Transverse colon (tissue), 4 donors: ENCODE data around the gene PSMD13. TPM values are rescaled to one million over a fixed set of nuclear protein-coding genes. Genes with fewer than 3 reads are reported as not detected.

Experiments
- DNase-seq: peaks from one replicate; pipeline ENCODE4 v3.0.0-alpha.2; 2019
- H3K27ac ChIP-seq, 4 donors: fragments of 200-600 bp; sonication (generic); 2 replicates each; pipeline ENCODE4 v1.5.1; 2016 to 2018; ENCODE audit warnings: inconsistent platforms in 4 of 4
- H3K27me3 ChIP-seq: fragments of 200-600 bp; sonication (generic); 2 replicates; pipeline ENCODE4 v1.5.1; 2017; ENCODE audit warnings: inconsistent platforms
- H3K36me3 ChIP-seq, 4 donors: fragments of 200-600 bp; sonication (generic); 2 replicates each; pipeline ENCODE4 v1.5.1; 2017 to 2019; ENCODE audit warnings: inconsistent platforms in 4 of 4
- H3K4me1 ChIP-seq, 4 donors: fragments of 200-600 bp; sonication (generic); 2 replicates each; pipeline ENCODE4 v1.5.1; 2017 to 2020; ENCODE audit warnings: inconsistent platforms in 4 of 4
- H3K4me3 ChIP-seq, 4 donors: fragments of 200-600 bp; sonication (generic); 1 replicate in 1 of 4; 2 replicates in 3 of 4; pipeline versions ENCODE4 v1.5.1 to v1.6.1; 2017 to 2019; ENCODE audit warnings: inconsistent platforms in 4 of 4
- H3K9me3 ChIP-seq, 2 donors: fragments of 200-600 bp; sonication (generic); 2 replicates each; pipeline ENCODE4 v1.5.1; 2017 to 2019; ENCODE audit warnings: inconsistent platforms in 2 of 2
- CTCF ChIP-seq, 5 experiments: fragments of 200-600 bp in 3 of 5; fragments of 450-650 bp in 2 of 5; sonication (generic) in 3 of 5; IDR thresholded peaks; 1 replicate in 2 of 5; 2 replicates in 3 of 5; pipeline ENCODE4 v1.5.1; 2016 to 2017; ENCODE audit warnings: antibody characterized with exemption in 5 of 5, inconsistent platforms in 3 of 5, mild to moderate bottlenecking in 2 of 5, moderate library complexity in 1 of 5
- EP300 ChIP-seq: sonication (generic); formaldehyde crosslinking; IDR thresholded peaks from one replicate; pipeline ENCODE4 v1.6.1; 2017; ENCODE audit warnings: antibody characterized with exemption, low read depth
- POLR2A ChIP-seq: fragments of 450-650 bp; IDR thresholded peaks from one replicate; pipeline ENCODE4 v1.6.1; 2016; ENCODE audit warnings: antibody characterized with exemption, mild to moderate bottlenecking, moderate library complexity
- POLR2AphosphoS5 ChIP-seq, 3 donors: sonication (generic); formaldehyde crosslinking; IDR thresholded peaks; one replicate each; pipeline ENCODE4 v1.6.1; 2016; ENCODE audit warnings: antibody characterized with exemption in 3 of 3
- WGBS, 2 donors: methylation state at CpG; one replicate each; pipeline ENCODE4 v1.1.5; 2018; ENCODE audit warnings: low coverage in 1 of 2; 5-methylcytosine and 5-hydroxymethylcytosine counted together
- in situ Hi-C, 4 donors: fragments of 200-750 bp; cut with MboI; loops; one replicate each; pipeline versions ENCODE4 v1.15.0 to v1.15.1; 2017; ENCODE audit warnings: low sequenced_read_pairs in 3 of 4, low pct_ligation_motif_present in 1 of 4, low pct_unique_long_range_greater_than_20kb in 1 of 4
- intact Hi-C: fragments of 100-400 bp; cut with DNase I; formaldehyde crosslinking; loops from one replicate; pipeline ENCODE4 v1.15.1; 2023; ENCODE audit warnings: low total_unique reads
- total RNA-seq, 4 donors: library from RNA; depleted of rRNA; stranded (reverse); fragments of >200 nt; gene quantifications; one replicate each; pipeline ENCODE4 v1.1.0, GENCODE V29; 2016

Gene PSMD13
- total RNA-seq, 4 donors from 2014 or later = 23.2 to 96.5 (median 52.2) TPM

GRCh38 chr11:210122-210802 lies 26.5 kb upstream of the PSMD13 start:
- Histone ChIP-seq H3K9me3 (no peaks in the 10 kb centered on the region), H3K27ac (peak overlapping the region in 3 of 4 donors; percentile 96 to 100 (median 97)), H3K4me1 (peaks cover 24 to 40% (median 29%) of the 10 kb centered on the region in 4 donors), H3K36me3 (peaks cover 0 to 34% (median 15%) of the 10 kb centered on the region in 4 donors), H3K27me3 (no peaks in the 10 kb centered on the region), H3K4me3 (no peak overlapping the region)
- 83% methylated on average over 9 of the region's 9 CpGs; no CpG with 5 or more reads in 1 of the 2 donors for WGBS, 2 donors
- TF ChIP-seq POLR2AphosphoS5 (IDR thresholded peaks at IDR 0.05) = no peak
- TF ChIP-seq CTCF (IDR thresholded peaks at IDR 0.05) = no peak
- no peak for TF ChIP-seq EP300
- TF ChIP-seq POLR2A = no peak
- in situ Hi-C loops = no loop called here
- no peak for DNase-seq
- intact Hi-C loops = no loop called here

GRCh38 chr11:210803-211180 lies 26.0 kb upstream of the PSMD13 start:
- H3K27ac ChIP-seq = no peak overlapping the region
- TF ChIP-seq EP300 = no peak
- no peak for TF ChIP-seq POLR2A
- no peak for TF ChIP-seq POLR2AphosphoS5 (IDR thresholded peaks at IDR 0.05)
- TF ChIP-seq CTCF (IDR thresholded peaks at IDR 0.05) = no peak
- H3K27me3 ChIP-seq = no peaks in the 10 kb centered on the region
- H3K9me3 ChIP-seq = no peaks in the 10 kb centered on the region
- 93% methylated on average over 3 of the region's 5 CpGs; no CpG with 5 or more reads in 1 of the 2 donors for WGBS, 2 donors
- H3K36me3 ChIP-seq = peaks cover 0 to 37% (median 15%) of the 10 kb centered on the region in 4 donors
- no peak overlapping the region for H3K4me3 ChIP-seq
- in situ Hi-C loops (no loop called here), intact Hi-C loops (no loop called here)
- peaks cover 19 to 34% (median 24%) of the 10 kb centered on the region in 4 donors for H3K4me1 ChIP-seq
- DNase-seq = no peak

- Histone ChIP-seq H3K4me3 (no peak overlapping the region), H3K9me3 (no peaks in the 10 kb centered on the region), H3K27me3 (no peaks in the 10 kb centered on the region), H3K4me1 (peaks cover 14 to 29% (median 19%) of the 10 kb centered on the region in 4 donors), H3K27ac (no peak overlapping the region), H3K36me3 (peaks cover 0 to 37% (median 15%) of the 10 kb centered on the region in 4 donors)
- no peak for DNase-seq
- intact Hi-C loops (no loop called here), in situ Hi-C loops (no loop called here)
- TF ChIP-seq POLR2A (no peak), EP300 (no peak)
- 96% methylated on average over 5 of the region's 5 CpGs; no CpG with 5 or more reads in 1 of the 2 donors for WGBS, 2 donors
Measured at GRCh38 chr11:211295-211694, 25.5 kb upstream of the PSMD13 start.

- Histone ChIP-seq H3K27ac (no peak overlapping the region), H3K36me3 (peaks cover 0 to 37% (median 15%) of the 10 kb centered on the region in 4 donors), H3K9me3 (no peaks in the 10 kb centered on the region), H3K4me1 (peaks cover 13 to 25% (median 18%) of the 10 kb centered on the region in 4 donors), H3K27me3 (no peaks in the 10 kb centered on the region), H3K4me3 (no peak overlapping the region)
- WGBS, 2 donors = 80 to 86% methylated on average over 4 to 9 of the region's 9 CpGs
- no peak for DNase-seq
- intact Hi-C loops (no loop called here), in situ Hi-C loops (no loop called here)
- TF ChIP-seq POLR2AphosphoS5 (IDR thresholded peaks at IDR 0.05) (no peak), CTCF (IDR thresholded peaks at IDR 0.05) (no peak), EP300 (no peak), POLR2A (no peak)
Measured at GRCh38 chr11:211741-212140, 25.0 kb upstream of the PSMD13 start.
